SK-N-SH (cell line): Measurements from ENCODE around the gene DNAH9.

Source experiments
- CHD2 ChIP-seq: fragments of 150-350 bp; IDR thresholded peaks from 2 replicates; pipeline ENCODE4 v1.6.1; 2018; ENCODE audit warnings: low read length; ENCODE audit not compliant: partially characterized antibody
- CTCF ChIP-seq: fragments of 200-600 bp; sonication (generic); IDR thresholded peaks from 2 replicates; pipeline ENCODE4 v1.6.1; 2017; ENCODE audit warnings: antibody characterized with exemption, mild to moderate bottlenecking, moderate library complexity
- EP300 ChIP-seq, 2 experiments: IDR thresholded peaks; 2 replicates each; pipeline versions ENCODE4 v1.4.0 to v1.6.1; 2012; ENCODE audit warnings: borderline replicate concordance in 1 of 2, low read depth in 1 of 2, low read length in 1 of 2
- FOXJ3 ChIP-seq: sonication (generic); formaldehyde crosslinking; IDR thresholded peaks from 2 replicates; pipeline ENCODE4 v1.5.1; 2020; ENCODE audit warnings: mild to moderate bottlenecking, missing genetic modification reagents
- RCOR1 ChIP-seq: fragments of 150-350 bp; IDR thresholded peaks from 2 replicates; pipeline ENCODE4 v1.6.1; 2017; ENCODE audit warnings: antibody characterized with exemption, low read length
- TAF1 ChIP-seq: IDR thresholded peaks from 2 replicates; pipeline ENCODE4 v1.6.1; 2012; ENCODE audit warnings: low read depth, mild to moderate bottlenecking, low read length, moderate library complexity, borderline replicate concordance
- USF1 ChIP-seq: IDR thresholded peaks from 2 replicates; pipeline ENCODE4 v1.4.0; 2012; ENCODE audit warnings: low read depth, borderline replicate concordance

GRCh38 chr17:11813871-11814270 is 215.6 kb downstream of the DNAH9 start:
- TF ChIP-seq EP300 (IDR thresholded peaks at IDR 0.05; ENCODE audit: borderline replicate concordance in 1 of 2, low read depth in 1 of 2, low read length in 1 of 2) (no peak), RCOR1 (no peak), USF1 (no peak), CTCF (no peak), CHD2 (no peak), FOXJ3 (no peak), TAF1 (no peak)
